Endothelial cell of umbilical vein (primary cell): ENCODE measurements around the gene CRLF1. TPM values are rescaled to one million over a fixed set of nuclear protein-coding genes. Genes with fewer than 3 reads are reported as not detected.

Source experiments
- BruUV-seq: library from RNA; stranded (reverse); fragments of 400-500 nt; replicated peaks from 2 replicates; lab custom pipeline; 2021; lab: Mats Ljungman, UMichigan
- CTCF ChIA-PET: fragments of 300-600, 350-600 bp; sonication (Branson Sonifier 250); formaldehyde crosslinking; loops from one replicate; lab custom pipeline; 2021; ENCODE audit warnings: antibody characterized with exemption, inconsistent platforms; lab: Charles Lee
- POLR2A ChIA-PET: fragments of 300-600, 350-600 bp; sonication (Branson Sonifier 250); formaldehyde crosslinking; loops from one replicate; lab custom pipeline; 2021; ENCODE audit warnings: antibody characterized with exemption, inconsistent platforms; lab: Charles Lee
- DNase-seq: peaks from one replicate; pipeline ENCODE4 v3.0.0-alpha.2; 2011; ENCODE audit warnings: low read depth, low spot score
- FAIRE-seq: peaks from 2 replicates; lab custom pipeline; 2011; peaks lifted over from hg19 to GRCh38; lab: Jason Lieb, UNC
- H2AFZ ChIP-seq: 2 replicates; pipeline ENCODE4 v1.6.0; 2012; ENCODE audit warnings: low read depth, low read length, control low read depth, inconsistent platforms
- H3K27ac ChIP-seq: 2 replicates; pipeline ENCODE4 v1.5.1; 2011; ENCODE audit warnings: low read depth, mild to moderate bottlenecking, control low read depth, low read length, moderate library complexity; ENCODE audit not compliant: insufficient read depth
- H3K27me3 ChIP-seq, 2 experiments: 2 replicates each; pipeline versions ENCODE4 v1.6.0 to v1.6.1; 2011; ENCODE audit warnings: low read length in 2 of 2, mixed read lengths in 1 of 2; ENCODE audit not compliant: control insufficient read depth in 2 of 2, insufficient read depth in 2 of 2
- H3K36me3 ChIP-seq, 2 experiments: 2 replicates in 1 of 2; 3 replicates in 1 of 2; pipeline ENCODE4 v1.5.1; 2011; ENCODE audit warnings: low read length in 2 of 2, mild to moderate bottlenecking in 1 of 2, moderate library complexity in 1 of 2; ENCODE audit not compliant: control insufficient read depth in 2 of 2, insufficient read depth in 2 of 2; ENCODE audit errors: extremely low read depth in 1 of 2
- H3K4me1 ChIP-seq: 3 replicates; pipeline ENCODE4 v1.5.1; 2011; ENCODE audit warnings: mild to moderate bottlenecking, low read length; ENCODE audit not compliant: control insufficient read depth, insufficient read depth; ENCODE audit errors: extremely low read depth
- H3K4me2 ChIP-seq: 2 replicates; pipeline ENCODE4 v1.6.1; 2011; ENCODE audit warnings: low read length, control low read depth, mixed read lengths; ENCODE audit not compliant: insufficient read depth
- H3K4me3 ChIP-seq, 3 experiments: fragments of 200-600 bp in 1 of 3; sonication (generic), shearing (Covaris generic) in 1 of 3; replicated peaks in 1 of 3; 2 replicates each; pipeline ENCODE4 v1.5.1; 2011 to 2016; ENCODE audit warnings: control low read depth in 3 of 3, low read length in 3 of 3, mild to moderate bottlenecking in 2 of 3, inconsistent platforms in 1 of 3, low read depth in 1 of 3, moderate library complexity in 1 of 3; ENCODE audit not compliant: insufficient read depth in 1 of 3
- H3K79me2 ChIP-seq: 2 replicates; pipeline ENCODE4 v1.6.0; 2012; ENCODE audit warnings: low read length, inconsistent platforms; ENCODE audit not compliant: control insufficient read depth, insufficient read depth
- H3K9ac ChIP-seq: replicated peaks from 2 replicates; pipeline ENCODE3; 2011; ENCODE audit warnings: low read length, control low read depth; ENCODE audit not compliant: insufficient read depth; ENCODE audit errors: extremely low read depth
- H3K9me1 ChIP-seq: replicated peaks from 3 replicates; pipeline ENCODE4 v1.6.0; 2011; ENCODE audit warnings: mild to moderate bottlenecking, low read length; ENCODE audit not compliant: control insufficient read depth, insufficient read depth; ENCODE audit errors: extremely low read depth
- H3K9me3 ChIP-seq: replicated peaks from 2 replicates; pipeline ENCODE4 v1.5.1; 2012; ENCODE audit warnings: low read length, inconsistent platforms; ENCODE audit not compliant: control insufficient read depth, insufficient read depth
- H4K20me1 ChIP-seq: replicated peaks from 2 replicates; pipeline ENCODE3; 2011; ENCODE audit warnings: mild to moderate bottlenecking, low read length; ENCODE audit not compliant: control insufficient read depth, insufficient read depth; ENCODE audit errors: extremely low read depth
- EZH2 ChIP-seq: IDR thresholded peaks from 2 replicates; pipeline ENCODE4 v1.6.1; 2012; ENCODE audit warnings: borderline replicate concordance, low read depth, mild to moderate bottlenecking, moderate library complexity, low read length, inconsistent platforms; ENCODE audit not compliant: severe bottlenecking
- FOS ChIP-seq: IDR thresholded peaks from 2 replicates; pipeline ENCODE4 v1.6.1; 2011; ENCODE audit warnings: mild to moderate bottlenecking, low read length, moderate library complexity, borderline replicate concordance; ENCODE audit not compliant: insufficient read depth
- GATA2 ChIP-seq: IDR thresholded peaks from 2 replicates; pipeline ENCODE4 v1.7.0; 2011; ENCODE audit warnings: low read depth, mild to moderate bottlenecking, moderate library complexity, mixed read lengths, low read length; ENCODE audit not compliant: insufficient read length, insufficient read depth
- JUN ChIP-seq: IDR thresholded peaks from 2 replicates; pipeline ENCODE4 v1.6.1; 2011; ENCODE audit warnings: borderline replicate concordance, low read depth; ENCODE audit not compliant: insufficient read length, insufficient read depth
- MAX ChIP-seq: IDR thresholded peaks from 2 replicates; pipeline ENCODE4 v1.6.1; 2011; ENCODE audit not compliant: insufficient read depth, insufficient read length
- MYC ChIP-seq: IDR thresholded peaks from one replicate; pipeline ENCODE4 v1.6.1; 2011; ENCODE audit warnings: mild to moderate bottlenecking, low read depth, low read length
- POLR2A ChIP-seq: IDR thresholded peaks from 2 replicates; pipeline ENCODE4 v1.6.1; 2012; ENCODE audit warnings: low read depth, mild to moderate bottlenecking, control low read depth, low read length
- POLR2AphosphoS5 ChIP-seq: IDR thresholded peaks from 2 replicates; pipeline ENCODE4 v1.6.1; 2012; ENCODE audit warnings: low read depth, mild to moderate bottlenecking, control low read depth, low read length, moderate library complexity; ENCODE audit not compliant: insufficient read depth
- dilution Hi-C: fragments of 300-500 bp; cut with MboI; formaldehyde crosslinking; loops from one replicate; pipeline ENCODE4 v1.15.0; 2019; ENCODE audit warnings: low sequenced_read_pairs; ENCODE audit not compliant: extremely low pct_ligation_motif_present
- intact Hi-C: fragments of 100-400 bp; cut with micrococcal nuclease; formaldehyde crosslinking; loops from one replicate; pipeline ENCODE4 v1.10.0; 2022
- polyA plus RNA-seq, 4 experiments: library from polyadenylated mRNA; depleted of rRNA in 3 of 4; stranded (reverse) in 3 of 4; unstranded in 1 of 4; fragments of >200 nt; gene quantifications; 2 replicates each; pipeline versions ENCODE4 v1.2.1 to v1.2.3, GENCODE V29; 2011 to 2012; ENCODE audit warnings: missing spikeins in 1 of 4
- total RNA-seq: library from RNA; stranded (reverse); gene quantifications from 2 replicates; pipeline ENCODE4 v1.2.3, GENCODE V29; 2021
- TF ChIP-seq, protein P1 (sequence below), 2 donors: IDR thresholded peaks; 1 replicate in 1 of 2; 2 replicates in 1 of 2; pipeline ENCODE4 v1.5.1; 2011; ENCODE audit warnings: low read length in 2 of 2, mild to moderate bottlenecking in 2 of 2, moderate library complexity in 2 of 2, control low read depth in 1 of 2, inconsistent platforms in 1 of 2, low read depth in 1 of 2; ENCODE audit not compliant: insufficient read depth in 1 of 2; ENCODE audit errors: extremely low read depth in 1 of 2

Gene CRLF1
- total and polyA plus RNA-seq, 2 donors (not counting 3 experiments of a cell fraction or from before 2014, with no cell fraction given): 0.18 TPM; not detected in 1

DNA sequence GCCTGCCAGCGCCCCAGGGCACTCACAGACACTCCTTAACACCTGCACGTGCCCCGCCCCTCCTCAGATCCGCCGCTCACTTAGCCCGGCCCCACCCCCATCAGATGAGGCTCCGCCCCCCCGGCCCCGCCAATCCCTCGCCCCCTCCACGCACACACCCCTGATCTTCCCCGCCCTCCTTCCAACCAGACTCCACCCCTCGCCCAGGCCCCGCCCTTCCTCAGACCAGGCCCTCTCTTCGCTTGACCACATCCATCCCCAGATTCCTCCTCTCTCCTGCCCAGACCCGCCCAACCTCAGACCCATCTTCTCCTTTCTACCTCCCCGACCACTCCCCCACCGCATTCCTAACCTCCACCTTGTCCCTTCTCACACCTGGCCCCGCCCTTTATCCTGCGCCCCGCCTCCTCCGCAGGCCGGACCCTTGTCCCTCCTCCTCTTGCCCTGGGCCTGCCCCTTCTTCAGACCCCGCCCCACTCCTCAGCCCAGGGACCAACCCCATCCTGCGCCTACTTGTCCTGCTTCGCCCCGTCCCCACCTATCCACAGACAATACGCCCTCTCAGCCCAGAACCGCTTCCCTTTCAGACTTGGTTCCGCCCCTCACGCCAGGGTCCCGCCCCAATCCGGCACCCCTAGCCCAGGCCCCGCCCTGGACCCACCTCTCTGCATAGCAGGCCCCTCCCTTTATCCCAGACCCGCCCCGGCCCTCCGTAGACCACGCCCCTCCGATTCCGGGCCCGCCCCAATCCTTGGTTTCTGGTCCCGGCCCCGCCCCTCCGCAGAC, 29.8 kb upstream of the CRLF1 start:
- DNase-seq (peak; percentile 96), FAIRE-seq (peak; percentile 93)
- no peaks in the 10 kb centered on the region for H4K20me1 ChIP-seq
- no peak overlapping the region for H3K4me2 ChIP-seq
- ChIA-PET CTCF (interaction anchor here (1.2 kb wide), 1 partner anchor 12 kb away, joined by 8 read pairs; no protein-coding TSS in a partner anchor), POLR2A (no interaction called here)
- H2AFZ ChIP-seq: peak overlapping the region; percentile 83
- no peaks in the 10 kb centered on the region for H3K9me1 ChIP-seq
- BruUV-seq: no TSS peak
- no peaks in the 10 kb centered on the region for H3K79me2 ChIP-seq
- no peaks in the 10 kb centered on the region for H3K27me3 ChIP-seq
- intact Hi-C loops (loop anchor here (1.0 to 2.0 kb wide), 2 partner anchors 14 to 26 kb away; no protein-coding TSS in a partner anchor), dilution Hi-C loops (no loop called here)
- no peak overlapping the region for H3K27ac ChIP-seq
- TF ChIP-seq POLR2AphosphoS5 (no peak), FOS (no peak), JUN (no peak), GATA2 (no peak), EZH2 (no peak), MAX (no peak), MYC (no peak), POLR2A (no peak)
- TF ChIP-seq, protein P1, sequence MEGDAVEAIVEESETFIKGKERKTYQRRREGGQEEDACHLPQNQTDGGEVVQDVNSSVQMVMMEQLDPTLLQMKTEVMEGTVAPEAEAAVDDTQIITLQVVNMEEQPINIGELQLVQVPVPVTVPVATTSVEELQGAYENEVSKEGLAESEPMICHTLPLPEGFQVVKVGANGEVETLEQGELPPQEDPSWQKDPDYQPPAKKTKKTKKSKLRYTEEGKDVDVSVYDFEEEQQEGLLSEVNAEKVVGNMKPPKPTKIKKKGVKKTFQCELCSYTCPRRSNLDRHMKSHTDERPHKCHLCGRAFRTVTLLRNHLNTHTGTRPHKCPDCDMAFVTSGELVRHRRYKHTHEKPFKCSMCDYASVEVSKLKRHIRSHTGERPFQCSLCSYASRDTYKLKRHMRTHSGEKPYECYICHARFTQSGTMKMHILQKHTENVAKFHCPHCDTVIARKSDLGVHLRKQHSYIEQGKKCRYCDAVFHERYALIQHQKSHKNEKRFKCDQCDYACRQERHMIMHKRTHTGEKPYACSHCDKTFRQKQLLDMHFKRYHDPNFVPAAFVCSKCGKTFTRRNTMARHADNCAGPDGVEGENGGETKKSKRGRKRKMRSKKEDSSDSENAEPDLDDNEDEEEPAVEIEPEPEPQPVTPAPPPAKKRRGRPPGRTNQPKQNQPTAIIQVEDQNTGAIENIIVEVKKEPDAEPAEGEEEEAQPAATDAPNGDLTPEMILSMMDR (IDR thresholded peaks at IDR 0.05; ENCODE audit: extremely low read depth in 1 of 2, insufficient read depth in 1 of 2, low read depth in 1 of 2, low read length in 2 of 2): no peak
- H3K9ac ChIP-seq: no peak overlapping the region
- H3K36me3 ChIP-seq: no peaks in the 10 kb centered on the region
- no peaks in the 10 kb centered on the region for H3K9me3 ChIP-seq
- peak overlapping the region in 2 of 3 experiments; percentile 3 to 60 for H3K4me3 ChIP-seq
- peaks cover 4% of the 10 kb centered on the region for H3K4me1 ChIP-seq
